NCI-H446 (cell line): ENCODE measurements around the gene DOC2A.
"Not testable (repeated sequence)": the region's sequence is repeated elsewhere in the genome, so short reads cannot be mapped to it uniquely, and the experiment has no call there.

Experiments used
- DNase-seq, 2 experiments: peaks; one replicate each; lab custom pipeline; 2025; lab: John Stamatoyannopoulos, UW

Gene DOC2A

DNA sequence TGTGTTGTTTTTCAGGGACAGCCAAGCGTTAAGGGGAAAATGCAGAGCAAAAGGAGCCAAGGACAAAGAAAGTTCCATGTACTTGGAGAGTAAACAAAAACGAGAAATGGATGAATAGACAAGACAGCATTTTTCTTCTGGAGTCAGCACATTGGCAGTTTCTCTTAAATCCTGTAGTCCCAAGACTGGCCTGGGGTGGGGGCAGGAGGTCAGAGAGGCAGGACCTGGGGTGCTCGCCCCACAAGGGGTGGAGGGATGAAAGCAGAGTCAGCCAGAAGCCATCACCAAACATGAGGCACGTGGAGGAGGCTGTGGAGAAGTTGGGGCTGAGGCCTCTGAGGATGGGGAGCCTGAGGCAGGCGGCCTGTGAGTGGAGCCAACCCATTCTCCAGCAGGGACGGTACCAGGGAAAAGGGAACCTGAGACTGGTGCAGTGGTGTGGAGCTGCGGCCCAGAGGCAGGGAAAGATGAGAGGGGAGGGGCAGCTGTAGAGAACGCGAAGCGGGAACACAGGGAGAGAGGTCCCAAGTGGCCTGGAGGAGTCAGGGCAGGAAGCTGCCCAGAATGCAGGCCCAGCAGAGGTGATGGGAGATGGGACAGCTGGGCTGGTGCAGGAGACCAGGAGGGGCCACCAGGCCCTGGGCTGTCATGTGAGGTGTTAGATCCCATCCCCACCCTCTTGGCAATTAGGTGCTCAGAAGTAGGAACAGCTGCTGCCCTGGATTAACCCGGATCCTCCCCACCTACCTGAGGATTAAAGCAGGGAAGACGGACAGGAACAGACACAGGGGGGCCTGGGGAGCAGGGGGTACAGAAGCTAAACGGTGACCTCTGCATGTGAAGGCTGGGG lies 17.0 kb upstream of the DOC2A start:
- DNase-seq: no peak

DNA sequence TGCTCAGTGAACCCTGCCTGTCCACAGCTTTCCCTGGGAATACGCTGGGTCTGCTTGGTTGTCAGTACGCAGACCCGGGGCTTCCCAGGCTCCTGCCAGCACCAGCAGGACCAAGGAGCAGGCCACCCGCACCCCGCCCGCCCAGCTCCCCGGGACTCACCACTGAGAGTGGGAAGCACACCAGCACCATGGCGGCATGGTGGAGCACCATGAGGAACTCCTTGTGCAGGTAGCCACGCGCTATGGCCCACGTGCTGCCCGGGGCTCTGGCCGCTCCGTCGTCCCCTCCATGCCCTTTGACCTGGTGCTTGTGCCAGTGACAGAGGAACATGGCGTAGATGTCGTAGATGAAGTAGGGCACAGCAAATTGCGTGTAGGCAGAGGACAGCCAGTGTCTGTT lies 15.6 kb upstream of the DOC2A start:
- DNase-seq: no peak

DNA sequence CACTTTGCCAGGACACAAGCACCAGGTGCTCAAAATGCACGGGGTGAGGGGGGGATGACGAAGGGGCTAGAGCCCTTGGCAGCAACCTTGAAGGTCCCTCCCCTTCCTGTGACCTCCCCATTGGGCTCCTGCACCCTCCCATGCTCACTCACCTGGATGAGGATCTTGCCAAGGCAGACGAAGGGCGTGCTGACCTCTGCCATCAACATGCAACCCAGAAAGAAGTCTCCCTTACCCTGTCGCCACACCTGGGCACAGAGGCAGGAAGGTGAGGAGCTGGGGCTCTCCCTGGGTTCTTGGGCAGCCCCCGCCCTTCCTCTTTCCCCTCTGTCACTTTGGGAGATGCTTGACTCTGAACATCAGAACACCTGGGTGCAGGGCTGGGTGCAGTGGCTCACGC lies 14.7 kb upstream of the DOC2A start:
- no peak for DNase-seq

DNA sequence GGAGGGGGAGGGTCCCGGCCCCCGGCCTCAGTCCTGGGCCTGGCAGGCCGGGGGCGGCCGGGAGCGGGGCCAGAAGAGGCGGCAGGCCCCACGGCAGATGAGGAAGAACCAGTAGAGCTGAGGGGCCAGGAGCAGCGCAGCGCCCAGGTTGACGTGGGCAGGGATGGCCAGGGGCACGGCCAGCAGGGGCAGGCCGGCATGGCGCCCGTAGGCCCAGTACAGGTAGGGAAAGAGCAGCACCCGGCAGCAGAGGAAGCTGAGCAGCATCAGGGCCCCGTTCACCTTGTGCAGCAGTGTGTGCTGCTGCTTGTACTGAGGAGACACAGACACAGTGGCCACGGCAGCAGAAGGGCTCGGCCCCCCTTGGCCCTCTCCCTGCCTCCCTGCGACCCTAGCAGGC lies 14.3 kb upstream of the DOC2A start:
- no peak for DNase-seq

- DNase-seq: no peak
Measured at GRCh38 chr16:30024451-30024850, 13.6 kb upstream of the DOC2A start.

DNA sequence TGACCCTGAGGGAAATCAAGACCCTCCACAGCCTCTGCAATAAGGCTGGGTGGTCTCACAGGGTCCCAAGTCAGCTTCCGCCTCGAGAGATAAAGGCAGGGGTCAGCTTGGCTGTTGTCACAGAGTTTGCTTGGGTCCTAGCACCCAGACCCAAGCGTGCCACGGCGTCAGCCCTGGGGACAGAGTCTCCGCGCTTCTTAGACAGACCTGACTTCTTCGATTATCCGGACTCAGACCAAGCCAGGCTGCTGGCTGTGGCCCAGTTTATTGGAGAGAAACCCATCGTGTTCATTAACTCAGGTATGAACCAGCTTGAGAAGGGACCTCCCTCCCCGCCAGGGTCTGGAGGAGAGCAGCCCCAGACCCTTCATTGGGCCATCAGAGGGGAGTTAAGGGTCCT lies 12.8 kb upstream of the DOC2A start:
- no peak for DNase-seq

DNA sequence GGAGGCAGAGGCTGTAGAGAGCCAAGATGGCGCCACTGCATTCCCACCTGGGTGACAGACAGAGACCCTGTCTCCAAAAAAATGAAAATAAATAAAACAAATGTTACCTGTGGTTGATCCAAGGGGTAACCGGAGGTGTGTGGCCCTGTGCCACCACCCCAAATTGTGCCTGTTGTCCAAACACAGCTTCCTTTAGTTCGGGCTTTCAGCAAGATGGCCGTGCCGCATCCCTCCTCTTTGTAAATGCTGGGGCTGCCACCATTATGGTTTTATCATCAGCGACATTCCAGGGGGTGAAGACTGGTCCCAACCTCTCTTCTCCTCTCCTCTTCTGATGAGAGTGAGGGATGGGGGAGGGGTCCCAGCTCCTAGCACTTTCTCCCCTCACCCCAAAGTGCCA lies 12.1 kb upstream of the DOC2A start, which contains the start of gene C16orf92:
TSS of gene C16orf92 (plus strand) at position 312 of the 400 bp plus-strand sequence. CDS start 143 bp downstream, outside the sequence.
- no peak for DNase-seq

- DNase-seq: no peak
Measured at GRCh38 chr16:30018731-30019158, 7.9 kb upstream of the DOC2A start.

GRCh38 chr16:30017937-30018336 lies 7.1 kb upstream of the DOC2A start:
- DNase-seq: not testable (repeated sequence)

DNA sequence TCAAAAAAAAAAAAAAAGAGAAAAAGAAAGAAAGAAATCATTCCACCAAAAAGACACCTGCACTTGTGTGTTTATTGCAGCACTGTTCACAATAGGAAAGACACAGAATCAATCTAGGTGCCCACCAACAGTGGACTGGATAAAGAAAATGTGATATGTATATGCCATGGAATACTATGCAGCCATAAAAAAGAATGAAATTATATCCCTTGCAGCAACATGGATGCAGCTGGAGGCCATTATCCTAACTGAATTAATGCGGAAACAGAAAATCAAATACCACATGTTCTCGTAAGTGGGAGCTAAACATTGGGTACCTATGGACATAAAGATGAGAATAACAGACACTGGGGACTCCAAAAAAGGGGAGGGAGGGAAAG lies 6.4 kb upstream of the DOC2A start:
- DNase-seq: no peak

- no peak for DNase-seq
Measured at GRCh38 chr16:30016555-30017276, 5.9 kb upstream of the DOC2A start.

GRCh38 chr16:30015450-30015849 lies 4.6 kb upstream of the DOC2A start:
- not testable (repeated sequence) for DNase-seq

- not testable (repeated sequence) for DNase-seq
Measured at GRCh38 chr16:30012598-30012997, 1.8 kb upstream of the DOC2A start.

GRCh38 chr16:30011714-30012504 lies 1.1 kb upstream of the DOC2A start:
- DNase-seq: no peak

DNA sequence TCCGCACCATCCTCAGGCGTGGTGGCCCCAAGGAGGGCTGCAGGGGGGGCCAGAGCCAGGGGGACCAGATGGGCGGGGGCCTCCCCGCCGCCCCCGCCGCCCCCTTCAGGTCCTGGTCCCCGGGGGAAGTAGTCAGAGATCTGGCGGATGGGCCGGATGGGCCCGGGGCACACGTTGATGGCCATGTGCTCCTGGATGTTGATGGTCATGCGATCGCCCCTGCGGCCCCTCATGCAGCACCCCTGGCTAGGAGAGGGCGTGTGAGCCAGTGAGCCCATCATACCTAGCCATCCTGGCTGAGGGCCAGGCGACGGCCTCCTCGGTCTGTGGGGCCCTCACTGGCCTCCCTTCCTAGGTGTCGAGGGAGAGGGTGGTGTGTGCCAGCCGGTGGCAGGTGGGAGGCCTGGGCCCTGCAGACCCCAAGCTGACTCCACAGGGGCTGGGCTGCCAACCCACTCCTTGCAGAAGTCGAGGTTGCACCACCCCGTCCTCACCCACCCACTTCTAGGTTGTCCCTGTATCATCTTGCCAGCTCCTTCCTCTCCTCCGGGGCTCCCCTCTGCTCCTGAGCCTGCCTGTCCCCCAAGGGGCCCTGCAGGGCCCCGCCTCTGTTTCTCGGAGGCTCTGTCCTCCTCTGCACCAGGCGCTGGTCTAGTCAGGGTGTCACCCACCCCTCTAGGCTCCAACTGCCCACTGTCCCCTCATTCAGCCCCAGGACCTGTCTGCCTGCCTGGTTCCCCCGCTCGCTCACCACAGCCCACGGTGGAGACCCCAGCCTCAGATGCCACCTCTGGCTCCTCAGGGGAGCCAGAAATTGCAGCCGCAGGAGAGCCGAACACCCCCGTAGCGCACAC lies 610 bp downstream of the DOC2A start:
- DNase-seq: no peak

- DNase-seq: no peak
Measured at GRCh38 chr16:30009085-30009862, 1.6 kb downstream of the DOC2A start.

GRCh38 chr16:30007378-30007895 lies 3.4 kb downstream of the DOC2A start:
- DNase-seq: no peak

- DNase-seq: no peak
Measured at GRCh38 chr16:30006659-30007377, 4.0 kb downstream of the DOC2A start.

DNA sequence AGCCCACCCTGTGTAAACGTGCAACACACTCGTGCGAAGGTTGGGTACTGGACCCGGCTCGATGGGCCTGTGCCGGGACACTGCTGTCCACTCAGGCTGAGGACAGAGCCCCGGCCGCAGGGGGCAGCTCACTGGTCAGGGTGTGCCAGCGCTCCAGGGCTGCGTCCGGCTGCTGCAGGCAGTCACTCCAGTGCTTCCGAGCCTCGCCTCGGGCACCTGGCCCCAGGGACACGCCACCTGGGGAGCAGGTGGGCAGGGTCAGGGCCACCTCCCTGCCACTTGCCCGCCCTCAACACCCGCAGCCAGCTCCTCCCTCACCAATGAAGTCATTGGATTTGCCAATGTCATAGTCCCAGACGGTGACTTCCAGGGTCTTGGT lies 4.7 kb downstream of the DOC2A start:
- no peak for DNase-seq
